ENCODE measurements around the gene SIDT1. TPM values are rescaled to one million over a fixed set of nuclear protein-coding genes. Genes with fewer than 3 reads are reported as not detected.

The SIDT1 gene
- total RNA-seq, 1 experiment from 2014 or later: not detected

- no peak overlapping the region for H3K27ac Mint-ChIP-seq
Observed at GRCh38 chr3:113589971-113590370, 57.6 kb downstream of the SIDT1 start.

More at GRCh38 chr3:113589971-113590370, 57.6 kb downstream of the SIDT1 start:
- Histone ChIP-seq H3K4ac (ENCODE audit: low read depth, low read length) (no peak overlapping the region), H2BK15ac (ENCODE audit: low read depth, low read length) (no peak overlapping the region), H3K23ac (ENCODE audit: insufficient read length, low read depth, low read length) (no peak overlapping the region), H2AK5ac (ENCODE audit: insufficient read length, low read length) (no peak overlapping the region), H3K4me1 (ENCODE audit: insufficient read depth, low read length) (peaks cover 9% of the 10 kb centered on the region; the same call in 1 of the 2 replicates), H3K23me2 (ENCODE audit: insufficient read length, low read depth, low read length, poor library complexity, severe bottlenecking) (no peaks in the 10 kb centered on the region), H3K18ac (ENCODE audit: insufficient read length, low read depth, low read length) (no peak overlapping the region), H2BK20ac (ENCODE audit: low read depth, low read length, poor library complexity, severe bottlenecking) (no peak overlapping the region), H3K9me3 (ENCODE audit: control insufficient read depth, low read depth, low read length) (no peaks in the 10 kb centered on the region), H3K4me2 (ENCODE audit: insufficient read depth, insufficient read length, low read length) (no peak overlapping the region), H2AFZ (ENCODE audit: low read length) (no peak overlapping the region), H2BK120ac (ENCODE audit: low read depth, low read length, poor library complexity, severe bottlenecking) (no peak overlapping the region), H3K79me1 (ENCODE audit: insufficient read depth, low read depth, low read length, poor library complexity, severe bottlenecking) (no peaks in the 10 kb centered on the region), H3K56ac (ENCODE audit: insufficient read length, low read depth, low read length) (no peak overlapping the region), H4K5ac (ENCODE audit: insufficient read length, low read depth, low read length) (no peak overlapping the region), H3K27me3 (ENCODE audit: insufficient read depth, low read length) (no peaks in the 10 kb centered on the region), H2BK12ac (ENCODE audit: insufficient read length, low read depth, low read length) (no peak overlapping the region), H4K8ac (replicated peaks; ENCODE audit: insufficient read length, low read depth, low read length) (no peak overlapping the region), H3K9ac (ENCODE audit: extremely low read depth, insufficient read length, low read length) (no peak overlapping the region), H4K91ac (ENCODE audit: insufficient read length, low read depth, low read length) (no peak overlapping the region), H4K20me1 (ENCODE audit: control insufficient read depth, insufficient read depth, insufficient read length) (no peaks in the 10 kb centered on the region), H3K27ac (ENCODE audit: insufficient read length, low read depth, low read length) (no peak overlapping the region), H3K79me2 (ENCODE audit: insufficient read depth, low read length) (no peaks in the 10 kb centered on the region), H2BK5ac (ENCODE audit: insufficient read length, low read length) (no peak overlapping the region), H3T11ph (ENCODE audit: low read length) (no peak overlapping the region), H3K14ac (ENCODE audit: insufficient read depth, low read length) (no peak overlapping the region)
- Mint-ChIP-seq H3K9me3 (no peaks in the 10 kb centered on the region; a peak in 3 of 5 replicates), H3K4me1 (peaks cover 48 to 56% of the 10 kb centered on the region in 2 experiments), H3K4me3 (no peak overlapping the region), H3K36me3 (ENCODE audit: insufficient read depth in 1 of 3, low read depth in 3 of 3) (no peaks in the 10 kb centered on the region), H3K27me3 (ENCODE audit: low read depth) (no peaks in the 10 kb centered on the region)
- TF ChIP-seq CTCF (conservative IDR thresholded peaks at IDR 0.05): no peak
- no peak for DNase-seq
- WGBS (ENCODE audit: extremely low coverage, insufficient read length, low lambda C conversion rate): no CpG with 5 or more reads among the region's 1 CpG

All from H9 (cell line).